Stimulated activated CD8-positive, alpha-beta memory T cell treated with anti-CD3 and anti-CD28 coated beads, Interleukin-7, amount 100 ng/mL, for 48 hours (primary cell): Measurements from ENCODE around the gene TEX29.

ENCODE experiments used
- DNase-seq, 2 donors: peaks; one replicate each; pipeline ENCODE4 v3.0.0-alpha.2; 2020; ENCODE audit warnings: low read depth in 1 of 2; ENCODE audit errors: extremely low read depth in 1 of 2

Gene TEX29

DNA sequence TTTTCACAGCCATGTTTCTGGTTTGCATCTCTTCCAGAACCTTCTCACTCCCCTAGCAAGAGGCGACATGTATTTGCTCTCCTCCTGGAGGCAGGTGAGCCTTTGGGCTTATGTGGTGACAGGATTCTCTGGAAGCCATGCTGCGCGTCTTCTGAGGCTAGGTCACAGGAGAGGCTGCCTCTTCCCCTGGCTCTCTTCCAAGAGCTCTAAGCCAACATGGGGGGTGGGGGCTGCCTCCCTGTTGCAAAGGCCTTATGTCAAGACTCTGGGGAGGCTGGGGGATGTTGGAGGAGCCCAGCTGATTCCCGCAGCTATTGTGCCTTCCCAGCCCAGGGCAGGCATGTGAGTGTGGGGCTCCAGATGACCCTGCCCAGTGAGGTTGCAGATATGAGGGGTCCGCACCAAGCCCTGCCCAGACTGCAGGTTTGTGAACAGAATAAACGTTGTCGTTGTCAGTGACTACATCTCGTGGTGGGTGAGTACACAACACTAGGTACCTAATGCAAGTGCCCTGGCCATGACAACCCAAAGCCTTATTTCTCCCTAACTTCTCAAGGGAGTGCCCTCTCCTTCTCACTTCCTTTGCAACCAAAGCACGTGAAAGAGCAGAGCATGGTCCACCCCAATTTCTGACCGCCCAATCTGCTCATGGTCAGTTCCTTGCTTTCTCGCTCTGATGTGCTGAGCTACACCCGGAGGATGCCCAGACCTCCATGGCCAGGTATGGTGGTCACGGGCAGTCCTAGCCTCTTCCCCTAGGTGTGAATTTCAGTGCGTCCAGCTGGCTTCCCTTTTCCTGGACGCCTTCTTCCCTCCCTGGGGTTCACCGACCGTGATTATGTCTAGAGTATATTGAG, 44.9 kb downstream of the TEX29 start:
- DNase-seq = no peak

- DNase-seq = no peak
Observed at GRCh38 chr13:111367340-111367739, 46.9 kb downstream of the TEX29 start.

DNA sequence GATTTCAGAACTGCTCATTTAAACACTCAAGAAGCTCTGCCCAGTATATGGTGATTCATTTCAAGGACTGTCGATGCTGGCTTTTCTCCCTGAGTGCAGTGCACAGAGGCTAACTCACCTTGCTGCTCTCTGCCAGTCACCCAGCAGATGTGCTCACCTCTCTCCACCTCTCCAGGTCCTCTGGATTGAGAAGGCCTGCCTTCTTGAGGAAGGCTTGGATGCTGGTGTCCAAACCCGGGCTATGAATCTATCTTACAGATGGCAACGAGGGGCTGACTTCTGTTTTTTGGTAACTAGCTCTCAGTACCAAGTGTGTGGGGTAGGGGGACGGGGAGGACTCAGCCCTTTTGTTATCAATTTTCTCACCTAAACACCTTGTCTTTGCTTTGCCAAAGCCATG, 47.6 kb downstream of the TEX29 start:
- no peak for DNase-seq

DNA sequence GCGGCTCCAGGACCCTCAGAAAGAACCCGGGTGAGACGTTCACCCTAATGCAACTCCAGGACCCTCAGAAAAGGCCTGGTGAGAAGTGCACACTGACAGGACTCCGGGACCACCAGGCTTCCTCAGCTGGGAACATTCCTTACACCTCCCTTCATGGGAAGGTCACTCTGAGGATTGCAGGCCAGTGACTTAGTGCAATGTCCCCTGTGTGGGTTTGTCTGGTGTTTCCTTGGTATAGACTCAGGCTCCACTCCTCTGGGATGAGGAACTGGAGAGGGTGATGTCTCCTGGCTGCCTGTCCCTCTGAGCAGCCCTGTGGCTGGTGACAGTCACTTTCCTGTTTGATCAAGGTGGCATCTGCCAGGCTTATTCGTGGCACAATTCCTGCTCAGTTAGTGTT, 49.7 kb downstream of the TEX29 start:
- DNase-seq = no peak

DNA sequence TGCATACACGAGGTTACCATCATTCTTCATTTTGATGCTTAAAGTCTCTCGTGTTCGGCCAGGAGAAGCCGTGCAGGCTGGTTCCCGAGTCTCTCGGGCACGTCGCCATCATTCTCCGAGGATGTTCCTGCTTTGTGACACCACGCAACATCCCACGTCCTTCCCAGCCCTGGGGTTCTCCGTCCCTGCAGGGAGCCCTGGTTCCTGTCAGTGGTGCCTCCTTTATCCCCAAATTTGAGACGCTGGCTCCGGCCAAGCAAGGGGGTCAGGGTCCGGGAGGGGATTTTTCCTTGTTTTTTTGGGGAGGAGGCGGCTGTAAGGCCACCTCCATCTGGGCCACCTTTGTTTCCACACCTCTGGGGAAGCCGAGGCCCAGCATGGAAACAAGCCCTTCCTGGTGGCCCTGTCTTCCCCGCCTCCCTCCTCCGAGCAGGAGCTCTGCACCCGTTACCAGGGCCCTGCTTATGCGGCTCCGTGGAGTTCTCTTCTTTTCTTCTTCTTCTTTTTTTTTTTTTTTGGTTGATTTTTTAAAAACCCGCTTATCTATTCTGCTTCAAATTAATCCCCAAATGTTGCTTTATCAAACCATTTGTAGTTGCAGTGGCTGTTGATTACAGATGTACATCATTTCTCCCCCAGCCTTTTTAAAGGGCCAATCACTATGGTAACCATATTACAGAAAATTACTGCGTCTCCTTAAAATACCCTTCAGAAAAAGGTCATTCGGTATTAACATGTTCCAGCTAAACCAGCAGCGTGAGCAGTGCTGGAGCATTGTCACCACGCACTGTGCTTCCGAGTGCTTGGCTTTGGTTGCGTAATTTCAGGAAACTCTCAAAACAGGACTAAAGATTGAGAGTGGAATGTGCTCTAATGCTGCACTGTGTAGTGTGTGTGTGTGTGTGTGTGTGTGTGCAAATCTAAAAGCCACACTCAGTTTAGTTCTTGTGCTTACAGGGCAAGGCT, 50.4 kb downstream of the TEX29 start:
- DNase-seq = no peak

DNA sequence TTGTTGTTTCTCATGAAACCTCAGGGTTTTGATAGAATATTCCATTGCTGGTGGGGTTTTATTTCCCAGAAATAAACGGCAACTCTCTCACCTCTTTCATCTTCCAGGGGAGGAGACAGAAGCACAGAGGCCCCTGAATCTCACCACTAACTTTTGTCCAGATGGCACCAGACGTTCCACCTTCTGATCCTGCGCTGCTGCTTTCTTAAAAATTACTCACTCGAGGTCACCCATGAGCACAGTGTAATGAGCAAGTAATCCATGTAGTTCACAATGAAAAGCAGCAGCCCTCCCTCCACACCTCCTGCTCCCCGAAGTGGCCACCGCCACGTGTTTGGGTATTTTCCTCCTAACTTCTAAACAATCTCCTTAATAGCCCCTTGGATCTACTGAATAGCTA, 51.3 kb downstream of the TEX29 start:
- DNase-seq = no peak

DNA sequence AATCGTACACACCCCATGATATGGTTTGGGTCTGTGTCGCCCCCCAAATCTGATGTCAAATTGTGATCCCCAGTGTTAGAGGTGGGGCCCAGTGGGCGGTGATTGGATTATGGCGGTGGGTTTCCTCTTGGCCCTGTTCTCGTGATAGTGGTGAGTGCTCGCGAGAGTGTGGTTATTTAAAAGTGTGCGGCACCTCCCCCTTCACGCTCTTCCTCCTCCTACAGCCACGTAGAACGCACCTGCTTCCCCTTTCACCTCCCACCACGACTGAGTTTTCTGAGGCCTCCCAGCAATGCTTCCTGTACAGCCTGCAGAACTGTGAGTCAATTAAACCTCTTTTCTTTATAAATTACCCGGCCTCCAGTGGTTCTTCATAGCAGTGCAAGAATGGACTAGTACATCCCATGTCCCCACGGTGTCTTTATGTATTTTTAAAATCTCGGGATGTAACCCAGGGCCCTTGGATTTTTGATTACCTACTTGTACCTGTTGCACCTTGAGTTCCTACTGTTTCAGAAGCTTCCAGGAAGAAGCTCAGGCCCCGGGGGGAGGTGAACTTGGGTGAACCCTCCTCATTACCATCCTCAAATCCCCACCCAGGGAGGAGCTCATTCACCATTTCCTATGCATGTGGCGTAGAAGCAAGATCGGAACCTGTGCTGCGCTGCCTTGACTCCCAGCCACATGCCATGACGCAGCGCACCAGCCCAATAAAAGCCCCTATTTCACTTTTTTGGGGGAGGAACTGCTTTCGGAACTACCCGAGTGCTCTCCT, 52.4 kb downstream of the TEX29 start:
- peak in 1 of 2 donors; percentile 6 for DNase-seq

DNA sequence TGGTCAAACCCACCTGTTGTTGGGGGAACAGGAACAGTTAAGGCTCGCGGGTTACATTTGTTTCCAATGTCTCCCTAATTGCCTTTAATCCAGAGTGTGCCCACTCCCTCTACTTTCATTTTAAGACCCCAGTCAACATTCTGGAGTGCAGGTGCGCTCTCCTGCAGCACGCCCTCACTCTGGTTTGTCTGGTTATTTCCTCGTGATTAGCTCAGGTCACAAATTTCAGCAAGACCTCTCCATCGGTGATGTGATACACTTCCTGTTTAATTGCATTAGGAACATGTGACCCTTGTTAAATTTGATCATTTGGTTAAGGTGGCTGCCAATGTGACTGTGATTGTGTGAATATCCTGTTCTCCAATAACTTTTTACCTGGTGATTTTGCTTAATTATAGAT, 53.0 kb downstream of the TEX29 start:
- no peak for DNase-seq

GRCh38 chr13:111380431-111380830, 60.0 kb downstream of the TEX29 start:
- DNase-seq = no peak

DNA sequence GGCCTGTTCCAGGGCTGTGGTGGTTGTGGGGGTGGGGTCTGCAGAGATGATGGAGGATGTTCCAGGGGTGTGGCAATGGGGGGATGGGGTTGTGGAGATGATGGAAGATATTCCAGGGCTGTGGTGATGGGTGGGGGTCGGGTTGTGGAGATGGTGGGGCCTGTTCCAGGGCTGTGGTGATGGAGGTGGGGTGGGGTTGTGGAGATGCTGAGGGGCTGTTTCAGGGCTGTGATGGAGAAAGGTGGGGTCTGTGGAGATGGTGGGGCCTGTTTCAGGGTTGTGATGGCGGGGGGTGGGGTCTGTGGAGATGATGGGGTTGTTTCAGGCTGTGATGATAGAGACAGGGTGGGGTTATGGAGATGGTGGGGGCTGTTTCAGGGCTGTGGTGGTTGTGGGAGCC, 62.0 kb downstream of the TEX29 start:
- no peak for DNase-seq

- DNase-seq = no peak
Observed at GRCh38 chr13:111382877-111383276, 62.4 kb downstream of the TEX29 start.

GRCh38 chr13:111383591-111384440, 63.4 kb downstream of the TEX29 start:
- DNase-seq = no peak

GRCh38 chr13:111384441-111385182, 64.2 kb downstream of the TEX29 start:
- no peak for DNase-seq

- DNase-seq = no peak
Observed at GRCh38 chr13:111385183-111385857, 64.9 kb downstream of the TEX29 start.

GRCh38 chr13:111387026-111387871, 66.8 kb downstream of the TEX29 start:
- DNase-seq = no peak

GRCh38 chr13:111387945-111388600, 67.6 kb downstream of the TEX29 start:
- no peak for DNase-seq

DNA sequence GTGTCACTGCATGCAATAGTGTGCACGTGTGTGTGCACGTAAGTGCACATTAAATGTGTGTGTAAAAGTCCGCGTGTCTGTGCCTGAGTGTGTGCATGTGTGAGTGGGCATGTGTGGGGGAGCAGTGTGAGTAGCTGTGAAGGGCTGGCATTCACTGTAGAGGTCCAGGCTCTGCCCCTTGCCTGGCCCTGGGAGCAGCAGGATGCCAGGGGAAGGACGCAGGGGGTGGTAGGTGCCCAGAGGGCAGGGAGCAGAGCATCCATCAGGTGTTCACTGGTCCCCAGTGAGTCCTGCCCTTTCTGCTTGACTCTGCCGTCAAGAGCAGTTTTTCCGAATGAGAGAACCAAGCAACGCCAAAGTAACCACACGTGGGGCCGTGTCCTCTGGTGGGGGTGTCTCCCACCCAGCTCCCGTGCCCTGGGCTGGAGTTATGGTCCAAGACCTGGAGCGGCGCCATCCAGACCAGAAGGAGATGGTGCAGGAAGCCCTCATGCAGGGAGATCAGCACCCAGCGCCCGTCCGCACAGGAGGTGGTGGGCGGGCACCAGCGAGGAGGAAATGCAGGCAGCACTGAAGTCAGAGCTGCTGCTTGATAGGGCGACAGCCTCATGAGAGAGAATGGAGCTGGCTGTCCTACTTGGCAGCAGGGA, 68.5 kb downstream of the TEX29 start:
- DNase-seq = no peak
